Astrocyte of the cerebellum (primary cell): ENCODE data around the gene EEF1AKMT4.

Experiments used
- DNase-seq: peaks from one replicate; pipeline ENCODE4 v3.0.0-alpha.2; 2011; ENCODE audit warnings: low read depth
- H3K4me3 ChIP-seq: 2 replicates; pipeline ENCODE4 v1.5.1; 2011; ENCODE audit warnings: mild to moderate bottlenecking, low read depth, low read length, moderate library complexity
- in situ Hi-C: cut with HindIII; loops from 2 replicates; pipeline ENCODE4 v1.10.0; 2017; ENCODE audit warnings: low sequenced_read_pairs
- TF ChIP-seq, protein P1 (sequence below): IDR thresholded peaks from 2 replicates; pipeline ENCODE4 v1.5.1; 2012; ENCODE audit warnings: low read length, low read depth, moderate library complexity, mild to moderate bottlenecking; ENCODE audit errors: missing control alignments

The EEF1AKMT4 gene

DNA sequence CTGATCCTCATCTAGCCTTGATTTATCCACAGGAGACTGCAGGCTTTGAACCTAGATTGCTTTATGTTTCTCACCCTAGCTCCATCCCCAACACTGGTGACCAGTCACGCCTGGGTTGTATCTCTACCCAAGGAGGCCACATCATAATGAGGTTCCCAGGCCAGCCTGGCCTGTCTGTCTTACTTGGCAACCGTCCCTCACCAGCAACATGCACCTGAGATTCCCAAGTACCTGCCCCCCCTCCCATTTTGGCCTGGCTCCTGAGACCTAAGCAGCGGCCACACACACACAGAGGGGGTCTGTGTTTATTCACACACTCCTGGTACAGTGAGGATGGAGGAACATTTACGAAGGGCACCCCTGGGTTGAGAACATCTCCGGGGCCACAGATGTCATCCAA is 9.5 kb downstream of the EEF1AKMT4 start:
- H3K4me3 ChIP-seq, result no peak overlapping the region
- in situ Hi-C loops, result no loop called here
- TF ChIP-seq, protein P1, sequence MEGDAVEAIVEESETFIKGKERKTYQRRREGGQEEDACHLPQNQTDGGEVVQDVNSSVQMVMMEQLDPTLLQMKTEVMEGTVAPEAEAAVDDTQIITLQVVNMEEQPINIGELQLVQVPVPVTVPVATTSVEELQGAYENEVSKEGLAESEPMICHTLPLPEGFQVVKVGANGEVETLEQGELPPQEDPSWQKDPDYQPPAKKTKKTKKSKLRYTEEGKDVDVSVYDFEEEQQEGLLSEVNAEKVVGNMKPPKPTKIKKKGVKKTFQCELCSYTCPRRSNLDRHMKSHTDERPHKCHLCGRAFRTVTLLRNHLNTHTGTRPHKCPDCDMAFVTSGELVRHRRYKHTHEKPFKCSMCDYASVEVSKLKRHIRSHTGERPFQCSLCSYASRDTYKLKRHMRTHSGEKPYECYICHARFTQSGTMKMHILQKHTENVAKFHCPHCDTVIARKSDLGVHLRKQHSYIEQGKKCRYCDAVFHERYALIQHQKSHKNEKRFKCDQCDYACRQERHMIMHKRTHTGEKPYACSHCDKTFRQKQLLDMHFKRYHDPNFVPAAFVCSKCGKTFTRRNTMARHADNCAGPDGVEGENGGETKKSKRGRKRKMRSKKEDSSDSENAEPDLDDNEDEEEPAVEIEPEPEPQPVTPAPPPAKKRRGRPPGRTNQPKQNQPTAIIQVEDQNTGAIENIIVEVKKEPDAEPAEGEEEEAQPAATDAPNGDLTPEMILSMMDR, result no peak
- no peak for DNase-seq

DNA sequence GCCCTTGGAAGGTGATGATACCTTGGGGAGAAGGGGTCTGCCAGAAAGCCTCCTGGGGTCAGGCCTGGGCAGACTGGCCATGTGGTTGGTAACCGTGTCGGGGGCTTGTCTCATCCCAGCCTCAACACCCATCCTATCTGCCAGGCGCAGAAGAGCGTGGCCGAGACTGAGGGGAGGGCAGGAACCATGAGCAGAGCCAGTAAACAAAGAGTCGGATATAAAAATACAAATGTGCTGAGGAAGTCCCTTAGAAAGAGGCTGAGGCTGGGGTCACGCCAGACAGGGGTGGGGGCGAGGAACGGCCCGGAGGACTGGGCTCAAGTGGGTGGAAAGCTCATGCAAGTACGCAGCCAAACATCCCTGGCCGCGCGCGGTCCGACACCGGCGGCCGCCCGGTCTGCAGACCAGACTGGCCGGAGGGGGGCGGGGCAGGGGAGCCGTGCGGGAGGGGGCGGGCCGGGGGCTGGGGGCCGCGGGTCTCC is 10.0 kb downstream of the EEF1AKMT4 start:
- no peak for DNase-seq
- in situ Hi-C loops, result no loop called here
- TF ChIP-seq, protein P1, result no peak
- no peak overlapping the region for H3K4me3 ChIP-seq

DNA sequence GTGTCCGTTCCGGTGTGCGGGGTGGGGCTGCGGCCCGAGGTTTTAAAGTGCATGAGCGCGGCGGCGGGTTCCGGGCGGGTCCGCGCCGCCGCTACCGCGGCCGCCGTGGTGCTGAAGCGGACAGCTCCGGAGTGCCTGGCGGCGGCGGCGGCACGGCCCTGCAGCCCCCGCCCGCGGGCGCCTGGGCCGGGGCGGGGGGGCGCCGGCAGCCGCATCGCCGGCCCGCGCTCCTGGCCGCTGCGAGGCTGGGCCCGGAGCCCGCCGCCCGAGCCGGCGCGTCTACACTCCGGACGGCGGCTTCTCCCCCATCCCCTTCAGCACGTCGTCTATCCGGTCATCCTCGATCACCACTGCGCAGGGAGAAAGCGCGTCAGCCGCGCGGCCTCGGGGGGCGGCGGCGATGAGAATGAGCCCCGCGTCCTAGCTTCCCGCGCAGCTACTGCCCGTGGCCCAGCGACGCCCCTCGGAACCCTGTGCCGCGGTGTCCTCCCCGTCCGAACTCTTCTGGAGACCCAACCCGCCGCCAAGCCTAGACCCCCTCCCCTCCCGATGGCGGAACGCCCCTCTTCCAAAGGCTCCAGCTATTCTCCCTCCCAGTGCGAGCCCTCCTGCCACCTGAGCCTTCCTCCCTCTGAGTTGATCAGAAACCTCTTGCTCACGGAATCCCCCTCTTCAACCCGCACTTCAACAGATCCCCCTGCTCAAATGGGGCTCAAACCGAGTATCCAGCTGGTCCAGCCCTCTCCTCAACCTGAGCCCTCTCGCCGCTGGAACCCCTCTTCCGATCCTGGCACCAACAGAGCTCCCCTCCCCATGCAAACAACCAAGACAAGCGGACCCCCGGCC is 10.6 kb downstream of the EEF1AKMT4 start:
- H3K4me3 ChIP-seq, result peak overlapping the region; percentile 38
- in situ Hi-C loops, result no loop called here
- no peak for DNase-seq
- TF ChIP-seq, protein P1, result no peak

DNA sequence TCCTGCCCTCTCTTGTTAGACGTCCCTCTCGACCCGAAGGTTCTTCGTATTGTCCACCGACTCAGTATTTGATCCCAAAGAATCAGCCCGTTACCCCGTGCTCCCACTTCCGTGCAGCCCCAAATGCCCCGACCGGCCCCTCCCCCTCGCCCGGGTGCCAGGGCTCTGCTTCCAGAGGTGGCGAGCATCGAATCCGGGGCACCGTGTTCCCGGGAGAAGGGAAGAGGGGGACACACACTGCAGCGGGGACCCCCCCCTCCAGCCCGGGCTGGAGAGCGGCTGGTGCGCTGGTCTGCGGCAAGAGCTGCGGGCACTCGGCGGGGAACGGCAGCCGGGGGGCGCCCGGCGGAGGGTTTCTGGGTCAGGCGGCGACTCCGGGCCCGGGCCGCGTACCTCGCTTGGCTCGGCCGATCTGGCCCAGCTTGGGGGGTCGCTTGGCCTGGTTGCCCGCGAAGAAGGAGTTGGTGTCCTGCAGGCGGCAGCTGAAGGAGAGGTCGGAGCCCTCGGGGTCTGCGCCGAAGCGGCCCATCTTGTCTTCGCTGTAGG is 11.3 kb downstream of the EEF1AKMT4 start:
- in situ Hi-C loops, result no loop called here
- TF ChIP-seq, protein P1, result no peak
- peak overlapping the region; percentile 38 for H3K4me3 ChIP-seq
- no peak for DNase-seq

DNA sequence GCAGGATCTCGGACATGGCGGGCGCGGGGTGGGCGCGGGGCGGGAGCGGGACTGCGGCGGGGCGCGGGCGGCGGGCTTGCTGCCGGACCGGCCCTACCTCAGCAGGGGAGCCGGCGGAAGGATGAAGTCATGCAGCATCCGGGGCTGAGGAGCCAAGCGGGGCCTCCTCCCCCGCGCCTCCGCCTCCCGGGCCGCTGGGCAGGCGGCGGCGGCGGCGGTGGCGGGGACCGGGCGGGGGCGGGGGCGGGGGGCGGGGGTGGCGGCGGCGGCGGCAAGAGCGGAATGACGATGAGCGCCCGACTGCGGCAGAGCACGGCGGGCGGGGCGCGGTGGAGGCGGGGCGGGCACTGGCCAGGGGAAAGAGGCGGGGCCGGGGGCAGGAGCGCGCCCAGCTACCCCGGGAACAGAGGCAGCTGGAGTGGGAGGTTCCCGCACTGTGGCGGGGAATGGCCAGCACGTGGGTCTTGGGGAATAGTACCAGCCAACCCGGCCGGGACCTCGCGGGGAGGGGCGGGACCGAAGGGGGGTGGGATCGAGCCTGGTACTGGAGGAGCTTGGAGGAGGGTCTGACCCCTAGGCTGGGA is 11.9 kb downstream of the EEF1AKMT4 start, which contains the start of gene CAMK2N2:
TSS of gene CAMK2N2 (minus strand) at position 284 of the 584 bp plus-strand sequence. CDS start at position 16, 268 bp downstream.
- in situ Hi-C loops, result no loop called here
- peak within 1 kb of the TSS; percentile 38 for H3K4me3 ChIP-seq
- TF ChIP-seq, protein P1, result no peak
- DNase-seq, result no peak

DNA sequence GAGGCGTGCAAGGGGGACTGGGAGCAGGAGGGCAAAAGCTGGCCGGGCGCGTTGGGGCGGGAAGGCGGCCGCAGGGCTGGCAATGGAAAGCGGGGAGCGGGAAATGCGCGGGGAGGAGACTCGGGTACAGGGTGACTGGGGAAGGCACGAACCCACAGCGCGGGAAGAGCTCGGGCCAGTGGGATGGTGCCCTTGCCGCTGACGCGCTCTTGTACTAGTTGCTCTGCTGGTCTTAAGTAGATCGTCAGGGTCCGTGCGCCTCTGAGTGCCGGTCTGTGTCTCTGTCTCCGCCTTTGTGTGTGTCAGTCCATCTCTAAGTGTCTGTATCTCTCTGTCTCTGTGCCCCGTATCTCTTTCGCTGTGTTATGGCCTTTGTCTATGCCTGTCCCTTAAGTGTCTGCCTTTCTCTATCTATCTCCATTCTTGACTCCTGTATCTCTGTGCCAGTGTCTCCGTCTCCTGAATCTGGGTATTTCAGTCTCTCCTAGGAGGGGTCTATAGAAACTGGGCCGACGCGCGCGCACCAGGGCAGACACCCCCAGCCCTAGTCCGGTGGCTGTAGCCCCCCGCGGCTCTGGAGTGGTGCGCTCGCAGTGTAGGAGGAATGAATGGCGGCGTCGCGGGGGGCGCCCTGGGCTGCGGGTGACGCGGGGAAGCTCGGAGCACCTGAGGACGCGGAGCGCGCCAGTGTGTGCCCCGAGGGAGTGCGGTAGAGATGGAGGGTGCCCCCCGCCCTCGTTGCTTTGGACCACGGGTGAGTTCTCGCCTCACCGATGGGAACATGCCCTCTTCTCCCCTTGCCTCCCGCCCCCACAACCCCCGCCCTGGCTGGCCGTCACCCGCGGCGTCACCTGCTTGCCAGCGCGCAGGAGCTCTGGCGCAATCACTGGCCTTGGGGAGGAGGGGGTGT is 12.6 kb downstream of the EEF1AKMT4 start:
- DNase-seq, result no peak
- TF ChIP-seq, protein P1, result no peak
- in situ Hi-C loops, result no loop called here
- H3K4me3 ChIP-seq, result peak overlapping the region; percentile 38
